Left ventricle myocardium inferior (tissue), 1 donor: Measurements from ENCODE around the gene IL20. TPM values are rescaled to one million over a fixed set of nuclear protein-coding genes. Genes with fewer than 3 reads are reported as not detected.

Experiments
- DNase-seq: peaks from one replicate; pipeline ENCODE4 v3.0.0-alpha.2; 2020
- H3K27ac ChIP-seq: fragments of 200-600 bp; replicated peaks from 2 replicates; pipeline ENCODE4 v1.8.0; 2021
- H3K27me3 ChIP-seq: fragments of 200-600 bp; 2 replicates; pipeline ENCODE4 v1.8.0; 2021; ENCODE audit warnings: low read depth
- H3K36me3 ChIP-seq: fragments of 200-600 bp; 2 replicates; pipeline ENCODE4 v1.8.0; 2021
- H3K4me1 ChIP-seq: fragments of 200-600 bp; 2 replicates; pipeline ENCODE4 v1.8.0; 2021
- H3K4me3 ChIP-seq: fragments of 200-600 bp; 2 replicates; pipeline ENCODE4 v1.8.0; 2021; ENCODE audit warnings: mild to moderate bottlenecking, moderate library complexity
- H3K9me3 ChIP-seq: fragments of 200-600 bp; replicated peaks from 2 replicates; pipeline ENCODE4 v1.8.0; 2021
- intact Hi-C: fragments of 100-400 bp; cut with micrococcal nuclease; formaldehyde crosslinking; loops from one replicate; pipeline ENCODE4 v1.11.0; 2022
- total RNA-seq: library from RNA; stranded (reverse); fragmentation: NEBNext Ultra II Directional; extraction: Animal tissue kit (Norgen Biotek cat#: 25700); gene quantifications from one replicate; pipeline ENCODE4 v1.2.1, GENCODE V29; 2021
- TF ChIP-seq, protein P1 (sequence below): fragments of 200-600 bp; IDR thresholded peaks from 2 replicates; pipeline ENCODE4 v1.8.0; 2021; ENCODE audit warnings: antibody characterized with exemption, mild to moderate bottlenecking, borderline replicate concordance
- donor health status: DM: no; HTN: yes; CAD: no; lungs with severe emphysema.

The IL20 gene
- total RNA-seq, 1 donor from 2014 or later, result not detected

DNA sequence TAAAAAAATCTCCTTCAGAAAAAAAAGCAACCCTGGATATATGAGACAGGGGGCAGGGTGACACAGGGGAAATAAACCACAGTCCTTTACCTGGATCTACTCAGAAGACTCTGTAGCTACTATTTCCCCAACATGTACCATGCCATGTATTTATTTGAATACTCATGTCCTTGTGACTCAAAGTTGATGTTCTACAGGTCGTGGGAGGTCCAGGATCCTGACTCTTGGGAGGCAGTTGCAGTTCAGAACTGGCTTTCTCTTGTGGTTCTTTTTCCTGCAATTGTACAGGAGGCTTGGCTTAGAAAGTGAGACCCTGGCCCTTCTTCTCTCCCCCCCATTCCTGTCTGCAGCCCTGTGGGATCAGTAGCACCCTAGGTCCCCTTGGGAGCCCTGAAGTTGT is 26.0 kb downstream of the IL20 start:
- Histone ChIP-seq H3K4me1 (peaks cover 11% of the 10 kb centered on the region), H3K4me3 (no peak overlapping the region), H3K27me3 (peaks cover 29% of the 10 kb centered on the region), H3K9me3 (no peaks in the 10 kb centered on the region), H3K27ac (no peak overlapping the region), H3K36me3 (no peaks in the 10 kb centered on the region)
- TF ChIP-seq, protein P1, sequence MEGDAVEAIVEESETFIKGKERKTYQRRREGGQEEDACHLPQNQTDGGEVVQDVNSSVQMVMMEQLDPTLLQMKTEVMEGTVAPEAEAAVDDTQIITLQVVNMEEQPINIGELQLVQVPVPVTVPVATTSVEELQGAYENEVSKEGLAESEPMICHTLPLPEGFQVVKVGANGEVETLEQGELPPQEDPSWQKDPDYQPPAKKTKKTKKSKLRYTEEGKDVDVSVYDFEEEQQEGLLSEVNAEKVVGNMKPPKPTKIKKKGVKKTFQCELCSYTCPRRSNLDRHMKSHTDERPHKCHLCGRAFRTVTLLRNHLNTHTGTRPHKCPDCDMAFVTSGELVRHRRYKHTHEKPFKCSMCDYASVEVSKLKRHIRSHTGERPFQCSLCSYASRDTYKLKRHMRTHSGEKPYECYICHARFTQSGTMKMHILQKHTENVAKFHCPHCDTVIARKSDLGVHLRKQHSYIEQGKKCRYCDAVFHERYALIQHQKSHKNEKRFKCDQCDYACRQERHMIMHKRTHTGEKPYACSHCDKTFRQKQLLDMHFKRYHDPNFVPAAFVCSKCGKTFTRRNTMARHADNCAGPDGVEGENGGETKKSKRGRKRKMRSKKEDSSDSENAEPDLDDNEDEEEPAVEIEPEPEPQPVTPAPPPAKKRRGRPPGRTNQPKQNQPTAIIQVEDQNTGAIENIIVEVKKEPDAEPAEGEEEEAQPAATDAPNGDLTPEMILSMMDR, result no peak
- intact Hi-C loops, result no loop called here
- no peak for DNase-seq

DNA sequence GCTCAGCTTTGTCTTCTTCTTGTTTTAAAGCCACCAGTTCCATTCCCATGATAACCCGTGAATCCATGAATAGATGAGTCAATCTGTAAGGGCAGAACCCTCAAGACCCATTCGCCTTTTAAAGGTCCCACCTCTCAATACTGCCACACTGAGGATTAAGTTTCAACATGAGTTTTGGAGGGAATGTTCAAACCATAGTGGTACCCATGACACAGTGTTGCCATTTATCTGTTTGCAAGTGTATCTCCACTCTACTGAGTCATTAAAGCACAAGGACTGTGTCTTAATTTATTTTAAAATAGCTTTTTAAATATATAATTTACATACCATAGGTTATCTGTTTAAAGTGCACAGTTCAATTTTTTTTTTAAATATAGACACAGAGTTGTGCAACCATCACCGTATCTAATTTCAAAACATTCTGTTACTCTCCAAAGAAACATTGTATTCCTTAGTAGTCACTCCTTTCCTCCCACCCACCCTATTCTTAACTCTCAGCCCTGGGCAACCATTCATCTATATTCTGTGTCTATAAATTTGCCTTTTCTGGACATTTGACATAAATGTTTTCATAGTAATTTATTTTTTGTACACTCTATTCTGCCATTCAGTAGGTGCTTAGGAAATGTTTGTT is 27.0 kb downstream of the IL20 start:
- Histone ChIP-seq H3K27ac (no peak overlapping the region), H3K4me3 (no peak overlapping the region), H3K9me3 (no peaks in the 10 kb centered on the region), H3K27me3 (peaks cover 23% of the 10 kb centered on the region), H3K36me3 (no peaks in the 10 kb centered on the region), H3K4me1 (peaks cover 11% of the 10 kb centered on the region)
- intact Hi-C loops, result no loop called here
- no peak for DNase-seq
- TF ChIP-seq, protein P1, result no peak

DNA sequence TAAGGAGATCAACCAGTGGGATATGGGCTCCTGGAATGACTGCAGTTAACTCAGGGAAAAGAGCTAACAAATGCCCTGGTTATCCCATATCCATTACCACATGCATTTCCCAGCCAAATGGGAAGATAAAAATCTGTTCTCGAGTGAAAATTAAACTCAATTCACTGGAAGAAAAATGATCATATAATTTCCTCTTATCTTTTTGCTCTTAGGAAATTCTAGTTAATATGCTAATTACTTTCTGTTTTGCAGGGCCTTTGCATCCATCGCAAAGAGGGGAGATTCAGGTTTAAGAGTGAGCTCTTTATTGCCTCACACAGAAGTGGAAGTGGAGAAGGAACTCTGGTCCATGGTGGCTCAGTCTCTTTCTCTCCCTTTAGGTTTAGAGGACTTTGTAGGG is 28.0 kb downstream of the IL20 start:
- H3K9me3 ChIP-seq, result no peaks in the 10 kb centered on the region
- TF ChIP-seq, protein P1, result no peak
- H3K4me1 ChIP-seq, result peaks cover 11% of the 10 kb centered on the region
- H3K27me3 ChIP-seq, result peaks cover 27% of the 10 kb centered on the region
- no peak overlapping the region for H3K27ac ChIP-seq
- DNase-seq, result no peak
- intact Hi-C loops, result no loop called here
- H3K4me3 ChIP-seq, result no peak overlapping the region
- H3K36me3 ChIP-seq, result no peaks in the 10 kb centered on the region

DNA sequence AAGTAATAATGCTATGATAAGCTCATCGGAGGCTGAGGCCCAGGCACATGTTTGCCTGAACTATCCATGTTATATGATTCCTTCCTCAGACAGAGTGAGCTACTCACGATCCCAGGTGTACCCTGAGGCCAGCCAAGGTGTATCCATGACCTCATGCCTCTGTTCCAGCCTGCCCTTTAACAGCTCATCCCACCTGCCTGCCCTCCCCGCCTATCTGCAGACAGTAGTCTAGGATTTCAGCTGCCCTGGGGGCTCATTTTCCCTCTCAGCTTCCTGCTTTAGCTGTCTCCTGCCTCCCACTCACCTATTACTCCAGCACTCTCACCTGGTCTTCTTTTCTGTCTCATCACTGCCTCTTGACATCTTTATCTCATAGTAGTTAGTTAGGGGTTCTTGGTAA is 29.9 kb downstream of the IL20 start:
- H3K4me1 ChIP-seq, result peaks cover 9% of the 10 kb centered on the region
- DNase-seq, result no peak
- H3K27me3 ChIP-seq, result peaks cover 27% of the 10 kb centered on the region
- no peaks in the 10 kb centered on the region for H3K9me3 ChIP-seq
- H3K4me3 ChIP-seq, result no peak overlapping the region
- H3K27ac ChIP-seq, result no peak overlapping the region
- intact Hi-C loops, result no loop called here
- TF ChIP-seq, protein P1, result no peak
- H3K36me3 ChIP-seq, result no peaks in the 10 kb centered on the region

DNA sequence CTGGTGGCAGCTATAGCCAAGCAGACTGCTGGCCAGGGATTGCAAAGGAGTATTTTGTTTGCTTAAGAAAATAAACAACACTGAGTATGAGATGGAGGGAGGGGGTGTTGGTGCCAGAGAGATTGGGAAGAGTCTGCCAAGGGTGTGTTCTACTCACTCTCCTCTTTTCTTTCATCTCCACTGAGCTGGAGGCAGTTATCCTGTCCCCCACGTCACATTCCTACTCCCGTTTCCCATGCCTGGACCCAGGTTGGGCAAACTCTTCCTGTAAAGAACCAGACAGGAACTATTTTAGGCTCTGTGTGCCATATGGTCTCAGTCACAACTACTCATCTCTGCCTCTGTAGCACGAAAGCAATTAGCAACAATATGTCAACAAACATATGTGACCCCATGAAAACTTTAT is 30.4 kb downstream of the IL20 start:
- no peak overlapping the region for H3K27ac ChIP-seq
- intact Hi-C loops, result no loop called here
- peaks cover 4% of the 10 kb centered on the region for H3K4me1 ChIP-seq
- H3K4me3 ChIP-seq, result no peak overlapping the region
- no peaks in the 10 kb centered on the region for H3K36me3 ChIP-seq
- peaks cover 27% of the 10 kb centered on the region for H3K27me3 ChIP-seq
- no peak for DNase-seq
- no peaks in the 10 kb centered on the region for H3K9me3 ChIP-seq
- TF ChIP-seq, protein P1, result no peak
